Vagina (tissue), 2 donors: ENCODE measurements around the gene FLVCR1. TPM values are rescaled to one million over a fixed set of nuclear protein-coding genes. Genes with fewer than 3 reads are reported as not detected.

Experiments used
- DNase-seq, 2 donors: peaks; one replicate each; pipeline ENCODE4 v3.0.0-alpha.2; 2017; ENCODE audit errors: extremely low spot score in 2 of 2
- H3K27ac ChIP-seq: fragments of 200-600 bp; sonication (generic); one replicate; pipeline ENCODE4 v1.5.1; 2019
- H3K27me3 ChIP-seq: fragments of 200-600 bp; sonication (generic); one replicate; pipeline ENCODE4 v1.5.1; 2019
- H3K36me3 ChIP-seq, 2 donors: fragments of 200-600 bp; sonication (generic); one replicate each; pipeline ENCODE4 v1.5.1; 2017 to 2019
- H3K4me1 ChIP-seq: fragments of 200-600 bp; sonication (generic); one replicate; pipeline ENCODE4 v1.5.1; 2019
- H3K4me3 ChIP-seq, 2 donors: fragments of 200-600 bp; sonication (generic); 1 replicate in 1 of 2; 2 replicates in 1 of 2; pipeline ENCODE4 v1.5.1; 2016 to 2019
- H3K9me3 ChIP-seq: fragments of 200-600 bp; sonication (generic); one replicate; pipeline ENCODE4 v1.5.1; 2019
- CTCF ChIP-seq, 3 experiments: fragments of 450-650 bp in 2 of 3; fragments of 200-600 bp in 1 of 3; sonication (generic) in 1 of 3; IDR thresholded peaks; one replicate each; pipeline ENCODE4 v1.5.1; 2017 to 2019; ENCODE audit warnings: antibody characterized with exemption in 3 of 3, mild to moderate bottlenecking in 2 of 3, moderate library complexity in 2 of 3
- POLR2A ChIP-seq, 2 donors: fragments of 450-650 bp; IDR thresholded peaks; one replicate each; pipeline ENCODE4 v1.6.1; 2017; ENCODE audit warnings: antibody characterized with exemption in 2 of 2, mild to moderate bottlenecking in 2 of 2, moderate library complexity in 2 of 2
- POLR2AphosphoS5 ChIP-seq, 2 donors: sonication (generic); formaldehyde crosslinking; IDR thresholded peaks; one replicate each; pipeline ENCODE4 v1.9.0; 2017; ENCODE audit warnings: antibody characterized with exemption in 2 of 2, mild to moderate bottlenecking in 2 of 2, low read depth in 1 of 2; ENCODE audit not compliant: insufficient read depth in 1 of 2
- intact Hi-C: fragments of 100-400 bp; cut with DNase I; formaldehyde crosslinking; loops from one replicate; pipeline ENCODE4 v1.15.1; 2023
- total RNA-seq: library from RNA; depleted of rRNA; stranded (reverse); fragments of >200 nt; gene quantifications from one replicate; pipeline ENCODE4 v1.2.3, GENCODE V29; 2016

The FLVCR1 gene
- 5.6 TPM for total RNA-seq

- H3K4me1 ChIP-seq: peaks cover 40% of the 10 kb centered on the region
- intact Hi-C loops: no loop called here
- TF ChIP-seq POLR2AphosphoS5 (IDR thresholded peaks at IDR 0.05; ENCODE audit: insufficient read depth in 1 of 2, low read depth in 1 of 2): peak; percentile 83 to 91
- TF ChIP-seq CTCF (IDR thresholded peaks at IDR 0.05): no peak
- no peak for TF ChIP-seq POLR2A (IDR thresholded peaks at IDR 0.05)
- no peaks in the 10 kb centered on the region for H3K27me3 ChIP-seq
- no peaks in the 10 kb centered on the region for H3K9me3 ChIP-seq
- DNase-seq: peak; percentile 96 to 98
- peak within 1 kb of the TSS; percentile 78 to 98 for H3K4me3 ChIP-seq
- no peaks in the 10 kb centered on the region for H3K36me3 ChIP-seq
- peak within 1 kb of the TSS; percentile 87 for H3K27ac ChIP-seq
Measured at GRCh38 chr1:212857992-212858460, at the start of gene FLVCR1. TSS of gene FLVCR1 (plus strand) at chr1:212858275. CDS start at chr1:212858453, 178 bp downstream.

GRCh38 chr1:212814537-212815334 is 43.3 kb upstream of the FLVCR1 start:
- intact Hi-C loops: no loop called here
- Histone ChIP-seq H3K27ac (no peak overlapping the region), H3K9me3 (no peaks in the 10 kb centered on the region), H3K4me3 (no peak overlapping the region), H3K36me3 (no peaks in the 10 kb centered on the region), H3K4me1 (no peaks in the 10 kb centered on the region), H3K27me3 (no peaks in the 10 kb centered on the region)
- DNase-seq: no peak
- no peak for TF ChIP-seq POLR2A (IDR thresholded peaks at IDR 0.05)
- TF ChIP-seq POLR2AphosphoS5 (IDR thresholded peaks at IDR 0.05; ENCODE audit: insufficient read depth in 1 of 2, low read depth in 1 of 2): no peak
- TF ChIP-seq CTCF (IDR thresholded peaks at IDR 0.05): no peak

- TF ChIP-seq POLR2AphosphoS5 (IDR thresholded peaks at IDR 0.05; ENCODE audit: insufficient read depth in 1 of 2, low read depth in 1 of 2) (no peak), CTCF (IDR thresholded peaks at IDR 0.05) (no peak), POLR2A (IDR thresholded peaks at IDR 0.05) (no peak)
- H3K4me3 ChIP-seq: no peak overlapping the region
- no peak for DNase-seq
- intact Hi-C loops: no loop called here
- no peak overlapping the region for H3K27ac ChIP-seq
- H3K4me1 ChIP-seq: no peaks in the 10 kb centered on the region
- H3K9me3 ChIP-seq: no peaks in the 10 kb centered on the region
- no peaks in the 10 kb centered on the region for H3K27me3 ChIP-seq
- H3K36me3 ChIP-seq: no peaks in the 10 kb centered on the region
Measured at GRCh38 chr1:212816567-212817278, 41.4 kb upstream of the FLVCR1 start.

- Histone ChIP-seq H3K9me3 (peaks cover under 1% of the 10 kb centered on the region), H3K4me1 (no peaks in the 10 kb centered on the region), H3K4me3 (no peak overlapping the region), H3K27me3 (no peaks in the 10 kb centered on the region), H3K27ac (no peak overlapping the region), H3K36me3 (no peaks in the 10 kb centered on the region)
- DNase-seq: no peak
- intact Hi-C loops: no loop called here
- TF ChIP-seq POLR2A (IDR thresholded peaks at IDR 0.05): no peak
- TF ChIP-seq POLR2AphosphoS5 (IDR thresholded peaks at IDR 0.05; ENCODE audit: insufficient read depth in 1 of 2, low read depth in 1 of 2): no peak
- TF ChIP-seq CTCF (IDR thresholded peaks at IDR 0.05): no peak
Measured at GRCh38 chr1:212819726-212820125, 38.3 kb upstream of the FLVCR1 start.
